HG03159 (cell line): ENCODE data around the gene IGSF8.

Source experiments
- ATAC-seq: cut with Tn5 transposase; IDR thresholded peaks from one replicate; pipeline ENCODE4 v1.9.1; 2021; ENCODE audit warnings: mild to moderate bottlenecking, moderate library complexity; ENCODE audit not compliant: unreplicated experiment

The IGSF8 gene

GRCh38 chr1:160108888-160109662 lies 10.7 kb upstream of the IGSF8 start:
- no peak for ATAC-seq

- no peak for ATAC-seq
Measured at GRCh38 chr1:160107512-160107911, 9.1 kb upstream of the IGSF8 start.

- no peak for ATAC-seq
Measured at GRCh38 chr1:160105155-160105554, 6.7 kb upstream of the IGSF8 start.

DNA sequence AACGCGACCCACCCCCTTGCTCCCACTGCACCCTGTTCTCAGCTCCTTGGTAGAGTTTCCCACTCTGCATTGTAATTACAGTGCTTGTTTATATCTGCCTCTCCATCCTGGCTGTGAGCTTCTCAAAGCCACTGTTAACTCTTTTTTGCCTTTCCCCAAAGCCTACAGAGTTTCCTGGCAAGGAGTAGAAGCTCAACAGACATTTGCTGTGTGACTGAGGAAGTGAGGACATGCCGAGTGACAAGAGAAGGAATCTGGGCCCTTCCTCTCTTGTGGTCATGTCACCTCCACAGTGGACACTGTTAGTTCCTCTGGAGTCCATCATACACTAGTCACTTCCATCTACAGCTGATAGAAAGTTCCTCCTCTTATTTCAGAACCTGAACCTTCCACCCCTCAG lies 6.1 kb upstream of the IGSF8 start:
- no peak for ATAC-seq

- ATAC-seq, result no peak
Measured at GRCh38 chr1:160103658-160104408, 5.4 kb upstream of the IGSF8 start.

DNA sequence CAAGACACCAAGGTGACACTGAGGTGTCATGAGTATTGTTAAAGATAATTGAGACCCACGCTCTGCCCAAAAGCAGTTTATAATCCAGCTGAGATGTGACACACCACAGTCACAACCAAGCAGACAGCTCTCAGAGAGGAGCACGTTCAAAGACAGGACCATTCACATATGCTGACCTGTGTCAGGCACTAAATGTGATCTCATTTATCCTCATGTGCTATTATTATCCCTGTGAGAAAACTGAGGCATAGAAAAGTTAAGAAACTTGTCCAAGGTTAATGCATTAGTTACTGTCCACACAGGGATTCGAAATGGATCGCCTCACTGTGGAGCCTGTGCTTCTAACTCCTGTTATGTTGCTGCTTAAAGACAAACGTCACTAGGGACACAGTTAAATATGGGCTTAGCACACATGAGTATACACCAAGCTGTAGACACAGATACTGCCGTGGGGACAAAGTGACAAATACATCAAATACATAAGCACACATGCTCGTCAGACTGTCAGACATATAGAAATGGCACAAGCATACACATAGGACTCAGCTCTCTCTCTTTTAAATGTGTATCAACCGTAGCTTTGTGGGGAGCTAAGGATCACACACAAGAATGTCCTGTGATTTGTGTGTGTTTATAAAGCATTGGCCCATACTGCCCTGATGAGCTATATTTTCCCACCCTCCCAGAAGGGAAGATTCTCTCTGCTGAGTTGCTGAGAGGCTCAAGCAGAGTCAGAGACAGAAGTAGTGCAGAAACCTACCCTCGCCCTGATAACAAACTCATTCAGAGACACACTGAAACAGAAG lies 3.5 kb upstream of the IGSF8 start:
- ATAC-seq, result no peak

GRCh38 chr1:160101037-160101716 lies 2.8 kb upstream of the IGSF8 start:
- no peak for ATAC-seq

DNA sequence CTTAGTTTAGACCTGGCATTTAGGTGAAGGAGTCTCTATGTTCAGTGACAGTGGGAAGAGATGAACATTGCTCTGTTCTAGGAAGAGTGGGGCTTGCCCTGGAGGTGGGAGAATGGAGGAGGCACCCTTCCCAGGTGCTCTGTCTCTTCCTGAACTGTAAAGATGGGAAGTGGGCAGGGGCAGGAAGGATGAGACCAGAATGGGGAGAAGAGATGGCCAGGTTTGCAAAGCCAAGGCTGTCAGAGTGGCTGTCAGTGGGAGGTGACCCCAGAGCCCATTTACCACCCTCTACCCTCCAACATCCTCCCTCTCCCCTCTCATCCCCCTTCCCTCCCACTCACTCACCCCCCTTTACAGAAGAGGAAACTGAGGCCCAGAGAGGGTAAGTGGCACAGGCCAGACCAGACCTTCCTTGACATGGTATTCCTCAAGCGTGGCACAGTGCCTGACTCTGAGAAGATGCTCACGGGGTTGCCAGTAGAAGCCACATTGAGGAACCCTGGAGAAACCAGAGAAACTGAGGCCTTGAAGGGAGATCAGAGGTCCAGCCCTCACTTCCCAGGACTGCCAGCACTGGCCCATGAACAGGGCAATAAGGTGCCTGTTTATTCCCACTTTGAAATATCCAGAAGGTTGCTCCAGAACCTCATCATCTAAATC lies 1.4 kb upstream of the IGSF8 start:
- ATAC-seq, result no peak

DNA sequence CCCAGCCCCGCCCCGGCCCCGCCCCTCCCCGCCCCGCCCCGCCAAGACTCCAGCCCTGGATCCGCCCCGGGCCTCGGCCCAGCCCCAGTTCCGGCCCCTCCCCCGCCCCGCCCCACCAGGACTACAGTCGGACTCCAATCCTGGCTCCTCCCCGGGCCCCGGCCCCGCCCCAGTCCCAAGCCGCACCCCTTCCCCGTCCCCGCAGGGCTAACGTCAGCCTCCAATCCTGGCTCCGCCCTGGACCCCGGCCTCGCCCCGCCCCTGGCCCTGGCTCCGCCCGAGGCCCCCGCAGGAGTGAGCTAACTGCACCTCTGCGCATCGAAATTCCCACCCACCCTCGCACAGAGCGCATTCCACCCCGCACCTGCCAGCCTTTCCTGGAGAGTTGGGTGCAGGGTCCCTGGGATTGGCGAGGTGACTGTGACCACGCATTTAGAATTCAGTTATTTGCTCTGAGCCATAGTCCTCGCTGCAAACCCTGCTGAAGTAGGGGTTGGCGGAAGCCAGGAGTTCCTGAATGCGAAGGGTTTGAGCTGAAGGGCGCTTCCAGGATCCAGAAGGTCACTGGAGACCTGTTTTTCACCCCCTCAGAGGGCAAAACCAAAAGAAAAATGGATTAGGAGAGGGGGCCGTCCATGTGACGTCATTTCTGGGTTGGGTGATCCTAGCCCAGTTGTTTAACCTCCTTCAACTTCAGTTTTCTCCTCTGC lies 588 bp upstream of the IGSF8 start:
- peak; percentile 77 for ATAC-seq

- no peak for ATAC-seq
Measured at GRCh38 chr1:160097151-160097910, 1.1 kb downstream of the IGSF8 start.

GRCh38 chr1:160096274-160097116 lies 1.9 kb downstream of the IGSF8 start:
- no peak for ATAC-seq

GRCh38 chr1:160095382-160096105 lies 2.9 kb downstream of the IGSF8 start:
- ATAC-seq, result no peak

GRCh38 chr1:160094806-160095205 lies 3.6 kb downstream of the IGSF8 start:
- ATAC-seq, result no peak

GRCh38 chr1:160094291-160094625 lies 4.2 kb downstream of the IGSF8 start:
- ATAC-seq, result no peak

DNA sequence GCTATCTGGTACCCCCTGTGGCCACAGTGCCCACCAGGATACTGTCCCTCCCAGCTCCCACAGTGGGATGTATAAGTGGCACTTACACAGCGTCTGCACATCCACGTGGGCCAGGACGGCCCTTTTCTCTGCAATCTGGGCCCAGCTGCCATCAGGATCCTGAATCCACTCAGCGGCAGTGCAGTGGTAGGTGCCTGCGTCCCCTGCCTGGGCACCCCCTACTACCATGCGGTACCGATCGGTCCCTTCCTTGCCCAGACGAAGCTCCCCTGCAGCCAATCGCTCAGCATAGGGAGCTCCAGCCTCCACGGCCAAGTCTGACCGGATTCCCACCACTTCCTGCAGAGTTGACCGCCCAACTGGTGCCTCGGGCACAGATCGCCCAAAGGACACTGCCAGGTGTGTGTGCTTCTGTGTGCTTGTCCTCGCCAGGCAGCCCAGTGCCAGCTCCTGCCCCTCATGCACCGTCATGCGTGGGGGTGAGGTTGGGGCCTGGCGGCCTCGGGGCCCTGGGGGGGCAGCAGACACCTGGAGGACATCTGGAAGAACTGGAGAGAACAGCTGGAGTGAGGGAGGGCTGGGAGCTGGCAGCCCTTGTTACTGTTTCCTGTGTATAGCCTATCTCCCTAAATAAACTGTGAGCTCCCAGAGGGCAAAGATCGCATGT lies 4.7 kb downstream of the IGSF8 start:
- ATAC-seq, result no peak

- ATAC-seq, result no peak
Measured at GRCh38 chr1:160093069-160093395, 5.4 kb downstream of the IGSF8 start.

GRCh38 chr1:160092366-160093068 lies 5.9 kb downstream of the IGSF8 start:
- ATAC-seq, result no peak
